Measurements from ENCODE around the gene FOXC1. TPM values are rescaled to one million over a fixed set of nuclear protein-coding genes. Genes with fewer than 3 reads are reported as not detected.

The FOXC1 gene
- total RNA-seq, 1 experiment from 2014 or later: 3.5 TPM

- no peak for DNase-seq (ENCODE audit: low spot score)
These were observed 2.7 kb downstream of the FOXC1 start for GRCh38 chr6:1612299-1612973.

GRCh38 chr6:1612974-1613306, 3.2 kb downstream of the FOXC1 start:
- DNase-seq (ENCODE audit: low spot score): peak; percentile 46

- no peak for DNase-seq (ENCODE audit: low spot score)
These were observed 3.6 kb downstream of the FOXC1 start for GRCh38 chr6:1613346-1613687.

- DNase-seq (ENCODE audit: low spot score): no peak
These were observed 4.2 kb downstream of the FOXC1 start for GRCh38 chr6:1613688-1614447.

- DNase-seq (ENCODE audit: low spot score): no peak
These were observed 4.9 kb downstream of the FOXC1 start for GRCh38 chr6:1614448-1615150.

- DNase-seq (ENCODE audit: low spot score): no peak
These were observed 5.6 kb downstream of the FOXC1 start for GRCh38 chr6:1615151-1615852.

- DNase-seq (ENCODE audit: low spot score): no peak
These were observed 6.2 kb downstream of the FOXC1 start for GRCh38 chr6:1615853-1616420.

GRCh38 chr6:1616701-1617463, 7.2 kb downstream of the FOXC1 start:
- DNase-seq (ENCODE audit: low spot score): no peak

GRCh38 chr6:1617466-1618310, 8.0 kb downstream of the FOXC1 start:
- no peak for DNase-seq (ENCODE audit: low spot score)

GRCh38 chr6:1618311-1619097, 8.8 kb downstream of the FOXC1 start:
- no peak for DNase-seq (ENCODE audit: low spot score)

- DNase-seq (ENCODE audit: low spot score): no peak
These were observed 9.5 kb downstream of the FOXC1 start for GRCh38 chr6:1619098-1619672.

GRCh38 chr6:1619673-1620503, 10.2 kb downstream of the FOXC1 start:
- no peak for DNase-seq (ENCODE audit: low spot score)

- DNase-seq (ENCODE audit: low spot score): no peak
These were observed 10.9 kb downstream of the FOXC1 start for GRCh38 chr6:1620504-1621069.

- DNase-seq (ENCODE audit: low spot score): no peak
These were observed 11.5 kb downstream of the FOXC1 start for GRCh38 chr6:1621070-1621701.

GRCh38 chr6:1622220-1622850, 12.6 kb downstream of the FOXC1 start:
- DNase-seq (ENCODE audit: low spot score): no peak

- DNase-seq (ENCODE audit: low spot score): no peak
These were observed 13.4 kb downstream of the FOXC1 start for GRCh38 chr6:1622851-1623768.
